ENCODE results near the gene C16orf74. TPM values are rescaled to one million over a fixed set of nuclear protein-coding genes. Genes with fewer than 3 reads are reported as not detected.

The C16orf74 gene
- total RNA-seq, 1 donor from 2014 or later = 0.30 TPM

DNA sequence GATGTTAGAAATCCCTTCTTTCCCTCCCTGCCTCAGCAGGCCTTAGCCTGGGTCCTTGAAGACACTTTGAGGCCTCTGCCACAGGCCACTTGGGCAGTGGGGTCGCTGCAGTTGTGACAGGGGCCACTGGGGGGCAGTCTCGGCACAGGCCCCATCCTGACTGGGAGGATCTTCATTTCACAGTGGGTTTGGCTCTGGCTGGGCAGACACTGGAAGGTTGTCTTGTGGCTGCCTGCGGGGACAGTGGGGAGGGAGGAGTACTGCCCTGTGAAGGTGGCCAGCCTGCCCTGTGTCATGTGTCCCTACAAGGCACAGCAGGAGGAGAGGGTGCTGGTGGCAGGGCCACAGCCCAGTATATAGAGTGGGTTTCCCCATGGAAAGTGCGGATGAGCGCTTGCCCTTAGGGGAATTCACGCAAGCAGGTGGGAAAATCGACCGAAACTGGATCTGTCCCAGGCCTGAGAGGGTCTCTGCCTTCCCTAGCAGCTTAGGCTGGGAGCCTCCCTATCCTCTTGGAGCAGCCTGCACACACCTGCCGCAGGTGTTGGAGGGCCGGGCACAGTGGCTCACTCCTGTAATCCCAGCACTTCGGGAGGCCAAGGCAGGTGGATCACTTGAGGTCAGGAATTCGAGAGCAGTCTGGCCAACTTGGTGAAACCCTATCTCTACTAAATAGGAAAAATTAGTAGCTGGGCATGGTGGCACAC lies 90.9 kb downstream of the C16orf74 start:
- peak; percentile 80 for ATAC-seq
- no peak for DNase-seq (ENCODE audit: low spot score)

DNA sequence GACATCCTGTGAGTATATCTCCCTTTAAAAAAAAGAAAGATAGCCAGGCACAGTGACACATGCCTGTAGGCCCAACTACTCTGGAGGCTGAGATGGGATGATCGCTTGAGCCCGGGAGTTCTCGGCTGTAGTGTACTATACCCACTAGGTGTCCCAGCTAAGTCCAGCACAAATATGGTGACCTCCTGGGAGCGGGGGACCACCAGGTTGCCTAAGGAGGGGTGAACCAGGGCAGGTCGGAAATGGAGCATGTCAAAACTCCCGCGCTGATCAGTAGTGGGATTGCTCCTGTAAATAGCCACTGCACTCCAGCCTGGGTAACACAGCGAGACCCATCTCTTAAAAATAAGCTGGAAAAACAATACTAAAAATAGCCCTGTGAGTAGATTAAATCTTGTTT lies 91.6 kb downstream of the C16orf74 start:
- DNase-seq (ENCODE audit: low spot score) = no peak
- no peak for ATAC-seq

DNA sequence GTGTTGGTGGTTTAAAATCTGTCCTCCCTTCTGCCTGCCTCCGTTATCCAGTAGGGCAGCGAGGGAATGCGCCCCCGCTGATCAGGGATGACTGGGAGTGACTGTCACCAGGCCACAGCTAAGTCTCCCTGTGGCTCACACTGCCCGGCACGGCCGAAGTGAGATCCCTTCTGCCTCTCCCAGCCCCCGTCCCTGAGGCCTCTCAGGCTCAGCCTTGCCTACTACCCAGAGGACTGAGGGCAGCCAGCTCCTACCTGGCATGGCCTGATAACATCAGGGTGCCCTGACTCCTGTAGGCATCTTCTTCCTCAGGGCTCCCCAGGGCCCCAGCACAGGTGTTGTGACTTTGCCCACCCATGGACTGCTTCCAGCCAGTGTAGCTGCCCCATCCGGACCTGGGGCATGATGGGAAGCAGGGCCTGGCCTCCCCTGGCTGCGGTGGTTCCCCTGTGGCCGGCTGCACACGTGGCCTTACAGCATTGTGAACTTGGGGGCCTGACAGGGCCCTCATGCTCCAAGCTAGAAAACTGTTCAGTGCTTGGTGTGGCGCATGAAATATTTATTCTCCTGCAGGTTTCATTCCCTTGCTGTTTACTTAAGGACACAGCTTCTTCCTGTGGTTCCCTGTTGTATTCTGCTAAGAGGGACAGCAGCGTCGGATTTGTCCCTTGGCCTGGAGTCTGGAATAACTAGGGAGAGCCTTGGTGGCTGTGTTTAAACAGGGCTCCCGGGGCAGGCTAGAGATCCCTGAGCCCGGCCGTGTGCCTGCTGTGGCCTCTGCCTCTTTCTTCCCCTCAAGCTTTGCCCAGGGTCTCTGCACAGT lies 92.2 kb downstream of the C16orf74 start:
- ATAC-seq (no peak), DNase-seq (ENCODE audit: low spot score) (no peak)

DNA sequence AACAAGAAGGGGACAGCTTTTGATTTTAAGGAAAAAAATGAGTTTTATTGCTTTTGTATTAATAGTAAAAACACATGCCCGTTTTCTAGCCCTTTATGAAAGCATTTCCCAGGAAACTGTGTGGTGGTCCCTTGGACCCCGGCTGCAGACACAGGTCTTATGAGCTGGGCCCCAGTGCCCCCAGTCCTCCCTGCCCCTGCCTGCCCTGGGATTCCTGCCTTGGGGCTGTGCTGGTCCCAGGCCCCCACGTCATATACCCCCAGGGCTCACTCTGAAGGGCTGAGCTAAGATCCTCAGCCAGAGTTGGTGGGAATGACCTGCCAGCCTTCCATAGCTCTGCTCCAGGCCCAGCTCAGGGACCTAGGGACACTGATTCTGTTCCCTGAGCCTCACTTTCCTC lies 92.9 kb downstream of the C16orf74 start:
- ATAC-seq (no peak), DNase-seq (ENCODE audit: low spot score) (no peak)

Other genes with a start within 250 kb of the C16orf74 start
- 38.3 TPM for gene GSE1, start 137.8 kb downstream of the C16orf74 start, total RNA-seq
- gene GINS2, start 62.1 kb downstream of the C16orf74 start, total RNA-seq = 0.88 TPM
- gene EMC8, start 48.4 kb upstream of the C16orf74 start, total RNA-seq = 13.3 TPM
- gene COX4I1, start 48.6 kb upstream of the C16orf74 start, total RNA-seq = 302 TPM
- gene IRF8, start 148.1 kb upstream of the C16orf74 start, total RNA-seq = 9.0 TPM